GM12865 (cell line): ENCODE data around the gene NRXN2.

Source experiments
- DNase-seq: peaks from one replicate; pipeline ENCODE4 v3.0.0; 2010; ENCODE audit warnings: low read depth
- H3K4me3 ChIP-seq: 2 replicates; pipeline ENCODE4 v1.5.1; 2011; ENCODE audit warnings: mild to moderate bottlenecking, low read depth, low read length, control low read depth
- TF ChIP-seq, protein P1 (sequence below): IDR thresholded peaks from 2 replicates; pipeline ENCODE4 v1.5.1; 2011; ENCODE audit warnings: low read length, control low read depth, low read depth, inconsistent platforms; ENCODE audit not compliant: insufficient read depth; ENCODE audit errors: missing control alignments

Gene NRXN2

DNA sequence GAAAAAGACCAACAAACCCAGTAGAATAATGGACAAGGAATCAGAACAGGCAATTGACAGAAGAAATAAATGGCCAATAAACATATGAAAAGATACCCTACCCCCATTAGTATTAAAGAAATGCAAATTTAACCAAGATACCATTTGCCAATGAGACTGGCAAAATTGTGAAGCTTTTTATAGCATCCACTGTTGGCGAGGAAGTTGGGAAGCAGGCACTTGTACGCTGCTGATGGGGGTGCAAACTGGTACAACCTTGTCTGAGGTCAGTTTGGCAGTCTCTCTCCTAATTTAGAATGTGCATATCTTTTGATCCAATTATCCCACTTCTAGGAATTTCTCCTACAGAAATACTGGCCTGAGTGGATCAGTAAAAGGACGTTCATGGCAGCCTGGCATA is 8.6 kb upstream of the NRXN2 start:
- no peak overlapping the region for H3K4me3 ChIP-seq
- TF ChIP-seq, protein P1, sequence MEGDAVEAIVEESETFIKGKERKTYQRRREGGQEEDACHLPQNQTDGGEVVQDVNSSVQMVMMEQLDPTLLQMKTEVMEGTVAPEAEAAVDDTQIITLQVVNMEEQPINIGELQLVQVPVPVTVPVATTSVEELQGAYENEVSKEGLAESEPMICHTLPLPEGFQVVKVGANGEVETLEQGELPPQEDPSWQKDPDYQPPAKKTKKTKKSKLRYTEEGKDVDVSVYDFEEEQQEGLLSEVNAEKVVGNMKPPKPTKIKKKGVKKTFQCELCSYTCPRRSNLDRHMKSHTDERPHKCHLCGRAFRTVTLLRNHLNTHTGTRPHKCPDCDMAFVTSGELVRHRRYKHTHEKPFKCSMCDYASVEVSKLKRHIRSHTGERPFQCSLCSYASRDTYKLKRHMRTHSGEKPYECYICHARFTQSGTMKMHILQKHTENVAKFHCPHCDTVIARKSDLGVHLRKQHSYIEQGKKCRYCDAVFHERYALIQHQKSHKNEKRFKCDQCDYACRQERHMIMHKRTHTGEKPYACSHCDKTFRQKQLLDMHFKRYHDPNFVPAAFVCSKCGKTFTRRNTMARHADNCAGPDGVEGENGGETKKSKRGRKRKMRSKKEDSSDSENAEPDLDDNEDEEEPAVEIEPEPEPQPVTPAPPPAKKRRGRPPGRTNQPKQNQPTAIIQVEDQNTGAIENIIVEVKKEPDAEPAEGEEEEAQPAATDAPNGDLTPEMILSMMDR: no peak
- DNase-seq: no peak

DNA sequence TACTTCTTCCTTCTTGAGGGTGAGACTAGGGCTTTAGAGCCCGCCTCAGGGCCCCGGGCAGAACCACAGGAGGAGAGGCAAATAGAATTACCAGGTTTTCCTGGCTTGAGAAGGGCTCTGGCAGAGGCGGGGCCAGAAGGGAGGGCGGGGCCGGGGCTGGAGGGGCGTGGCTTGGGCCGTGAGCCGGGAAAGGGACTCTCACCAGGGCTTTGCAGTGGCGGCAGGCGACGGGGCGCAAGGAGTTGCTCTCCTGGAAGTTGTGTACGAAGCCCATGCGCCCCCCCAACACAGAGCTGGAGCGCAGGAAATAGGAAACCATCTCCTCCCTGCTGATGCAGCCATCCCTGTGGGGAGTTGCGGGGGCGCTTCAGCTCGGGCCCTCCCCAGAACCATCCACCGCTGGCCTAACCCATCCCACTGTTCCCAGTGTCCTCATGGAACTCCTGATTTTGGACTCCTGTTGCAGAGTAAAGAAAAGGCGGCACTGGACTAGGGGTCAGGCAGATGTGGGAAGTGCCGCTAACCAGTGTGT is 6.9 kb upstream of the NRXN2 start:
- DNase-seq: no peak
- H3K4me3 ChIP-seq: no peak overlapping the region
- TF ChIP-seq, protein P1: no peak

- no peak for DNase-seq
- TF ChIP-seq, protein P1: no peak
- H3K4me3 ChIP-seq: no peak overlapping the region
These were observed 5.9 kb upstream of the NRXN2 start for GRCh38 chr11:64728757-64729365.

GRCh38 chr11:64726867-64727530 is 4.0 kb upstream of the NRXN2 start:
- DNase-seq: no peak
- H3K4me3 ChIP-seq: no peak overlapping the region
- TF ChIP-seq, protein P1: no peak

GRCh38 chr11:64726211-64726641 is 3.2 kb upstream of the NRXN2 start:
- H3K4me3 ChIP-seq: no peak overlapping the region
- TF ChIP-seq, protein P1: no peak
- DNase-seq: no peak

- H3K4me3 ChIP-seq: no peak overlapping the region
These were observed 2.0 kb upstream of the NRXN2 start for GRCh38 chr11:64724863-64725532.

More at GRCh38 chr11:64724863-64725532, 2.0 kb upstream of the NRXN2 start:
- TF ChIP-seq, protein P1: no peak
- no peak for DNase-seq
